ENCODE measurements around the gene WASF2.

DNA sequence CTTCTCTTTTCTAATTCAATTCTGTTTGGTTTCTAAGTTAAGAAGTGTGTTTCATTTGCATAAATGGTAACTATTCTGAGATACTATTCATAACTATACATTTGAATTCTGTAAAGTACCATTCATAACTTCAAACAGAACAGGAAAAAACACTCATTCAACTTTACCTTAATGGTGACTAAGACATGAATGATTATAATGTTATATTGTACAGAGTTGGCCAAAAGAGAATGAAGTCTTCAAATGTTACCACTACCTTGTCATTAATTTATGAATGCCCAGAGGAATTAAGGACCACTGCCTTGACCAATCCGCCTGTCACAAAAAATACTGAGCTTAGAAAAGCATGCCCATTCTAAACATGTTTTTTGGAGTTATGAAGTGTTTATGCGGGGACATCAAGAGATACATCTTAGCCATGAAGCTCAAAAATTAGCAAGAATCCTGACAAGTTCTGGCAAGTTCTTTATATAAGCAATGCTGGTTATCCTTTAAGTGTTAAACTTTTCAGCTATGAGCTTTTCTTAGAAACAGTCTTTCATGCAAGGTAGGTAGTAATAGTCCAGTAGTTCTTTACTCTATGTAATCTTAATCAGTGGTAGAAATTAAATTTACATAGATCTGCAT is 7.9 kb downstream of the WASF2 start:
- TF ChIP-seq, protein P1, sequence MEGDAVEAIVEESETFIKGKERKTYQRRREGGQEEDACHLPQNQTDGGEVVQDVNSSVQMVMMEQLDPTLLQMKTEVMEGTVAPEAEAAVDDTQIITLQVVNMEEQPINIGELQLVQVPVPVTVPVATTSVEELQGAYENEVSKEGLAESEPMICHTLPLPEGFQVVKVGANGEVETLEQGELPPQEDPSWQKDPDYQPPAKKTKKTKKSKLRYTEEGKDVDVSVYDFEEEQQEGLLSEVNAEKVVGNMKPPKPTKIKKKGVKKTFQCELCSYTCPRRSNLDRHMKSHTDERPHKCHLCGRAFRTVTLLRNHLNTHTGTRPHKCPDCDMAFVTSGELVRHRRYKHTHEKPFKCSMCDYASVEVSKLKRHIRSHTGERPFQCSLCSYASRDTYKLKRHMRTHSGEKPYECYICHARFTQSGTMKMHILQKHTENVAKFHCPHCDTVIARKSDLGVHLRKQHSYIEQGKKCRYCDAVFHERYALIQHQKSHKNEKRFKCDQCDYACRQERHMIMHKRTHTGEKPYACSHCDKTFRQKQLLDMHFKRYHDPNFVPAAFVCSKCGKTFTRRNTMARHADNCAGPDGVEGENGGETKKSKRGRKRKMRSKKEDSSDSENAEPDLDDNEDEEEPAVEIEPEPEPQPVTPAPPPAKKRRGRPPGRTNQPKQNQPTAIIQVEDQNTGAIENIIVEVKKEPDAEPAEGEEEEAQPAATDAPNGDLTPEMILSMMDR (conservative IDR thresholded peaks at IDR 0.05) = no peak
- TF ChIP-seq EZH2 (IDR thresholded peaks at IDR 0.05; ENCODE audit: low read depth) = no peak

Measured in PC-9 (cell line).